IMR-90 (cell line): ENCODE measurements around the gene FGD3. TPM values are rescaled to one million over a fixed set of nuclear protein-coding genes. Genes with fewer than 3 reads are reported as not detected.

ENCODE experiments used
- ATAC-seq: fragments of 200-7000 bp; cut with Tn5 transposase; 2 replicates; pipeline ENCODE4 v1.9.1; 2020; ENCODE audit warnings: low read depth, mild to moderate bottlenecking, moderate library complexity
- BruUV-seq: library from RNA; stranded (reverse); fragments of 400-500 nt; replicated peaks from 2 replicates; lab custom pipeline; 2021; lab: Mats Ljungman, UMichigan
- CTCF ChIA-PET: fragments of 300-600 bp; formaldehyde crosslinking; extraction: SDS; loops from one replicate; lab custom pipeline; 2021; ENCODE audit warnings: antibody characterized with exemption; lab: Yijun Ruan, JAX
- POLR2A ChIA-PET: fragments of 300-600 bp; sonication (Branson Sonifier 250); formaldehyde crosslinking; loops from one replicate; lab custom pipeline; 2022; ENCODE audit warnings: antibody characterized with exemption; ENCODE audit not compliant: unreplicated experiment; lab: Charles Lee
- DNase-seq: peaks from one replicate; pipeline ENCODE4 v3.0.0; 2013
- H2AFZ ChIP-seq: replicated peaks from 2 replicates; pipeline ENCODE3; 2013; ENCODE audit warnings: low read length, mild to moderate bottlenecking; ENCODE audit not compliant: poor library complexity
- H2AK5ac ChIP-seq: 2 replicates; pipeline ENCODE4 v1.6.1; 2013; ENCODE audit warnings: low read depth, low read length, inconsistent platforms
- H2AK9ac ChIP-seq: replicated peaks from 2 replicates; pipeline ENCODE3; 2013; ENCODE audit warnings: mild to moderate bottlenecking, low read depth, low read length, moderate library complexity; ENCODE audit not compliant: poor library complexity
- H2BK120ac ChIP-seq: 2 replicates; pipeline ENCODE4 v1.6.1; 2013; ENCODE audit warnings: low read depth, low read length, inconsistent platforms
- H2BK15ac ChIP-seq: 3 replicates; pipeline ENCODE4 v1.6.1; 2013; ENCODE audit warnings: low read depth, low read length, inconsistent platforms
- H2BK20ac ChIP-seq: 2 replicates; pipeline ENCODE4 v1.6.1; 2013; ENCODE audit warnings: low read depth, mild to moderate bottlenecking, inconsistent platforms, low read length, moderate library complexity
- H2BK5ac ChIP-seq: 2 replicates; pipeline ENCODE4 v1.6.1; 2013; ENCODE audit warnings: mild to moderate bottlenecking, low read depth, low read length, inconsistent platforms; ENCODE audit not compliant: poor library complexity, severe bottlenecking
- H3K14ac ChIP-seq: replicated peaks from 2 replicates; pipeline ENCODE4 v1.6.1; 2013; ENCODE audit warnings: low read depth, low read length, inconsistent platforms
- H3K18ac ChIP-seq: 2 replicates; pipeline ENCODE4 v1.6.1; 2013; ENCODE audit warnings: low read depth, low read length, control low read depth
- H3K23ac ChIP-seq: 2 replicates; pipeline ENCODE4 v1.6.1; 2013; ENCODE audit warnings: low read depth, low read length, inconsistent platforms
- H3K27ac ChIP-seq: 2 replicates; pipeline ENCODE4 v1.5.1; 2013; ENCODE audit warnings: mild to moderate bottlenecking, control low read depth, low read length; ENCODE audit not compliant: insufficient read depth
- H3K27me3 ChIP-seq: 2 replicates; pipeline ENCODE4 v1.6.1; 2013; ENCODE audit warnings: low read length; ENCODE audit not compliant: control insufficient read depth, insufficient read depth
- H3K36me3 ChIP-seq: 2 replicates; pipeline ENCODE4 v1.6.1; 2013; ENCODE audit warnings: low read length, mixed read lengths; ENCODE audit not compliant: control insufficient read depth, insufficient read depth
- H3K4ac ChIP-seq: 2 replicates; pipeline ENCODE4 v1.6.1; 2013; ENCODE audit warnings: low read depth, low read length, inconsistent platforms
- H3K4me1 ChIP-seq: 2 replicates; pipeline ENCODE4 v1.6.1; 2013; ENCODE audit warnings: low read length, mixed read lengths; ENCODE audit not compliant: control insufficient read depth, insufficient read depth
- H3K4me2 ChIP-seq: 2 replicates; pipeline ENCODE4 v1.6.1; 2013; ENCODE audit warnings: low read depth, mild to moderate bottlenecking, control low read depth, low read length, moderate library complexity
- H3K4me3 ChIP-seq: 2 replicates; pipeline ENCODE4 v1.5.1; 2013; ENCODE audit warnings: low read depth, mild to moderate bottlenecking, control low read depth, low read length, moderate library complexity; ENCODE audit not compliant: insufficient read depth
- H3K56ac ChIP-seq: 2 replicates; pipeline ENCODE4 v1.6.1; 2013; ENCODE audit warnings: low read length, inconsistent platforms; ENCODE audit not compliant: insufficient read depth; ENCODE audit errors: extremely low read depth
- H3K79me1 ChIP-seq, 2 experiments: 2 replicates each; pipeline ENCODE4 v1.6.1; 2013; ENCODE audit warnings: low read length in 2 of 2, inconsistent platforms in 1 of 2, low read depth in 1 of 2
- H3K9ac ChIP-seq: 2 replicates; pipeline ENCODE4 v1.6.1; 2013; ENCODE audit warnings: low read depth, low read length, control low read depth
- H3K9me1 ChIP-seq: 2 replicates; pipeline ENCODE4 v1.6.1; 2013; ENCODE audit warnings: low read length, inconsistent platforms; ENCODE audit not compliant: insufficient read depth
- H3K9me3 ChIP-seq: 2 replicates; pipeline ENCODE4 v1.6.1; 2013; ENCODE audit warnings: low read length; ENCODE audit not compliant: control insufficient read depth, insufficient read depth
- H4K20me1 ChIP-seq: 2 replicates; pipeline ENCODE4 v1.6.1; 2013; ENCODE audit warnings: low read length, inconsistent platforms; ENCODE audit not compliant: insufficient read depth
- H4K5ac ChIP-seq: 2 replicates; pipeline ENCODE4 v1.6.1; 2013; ENCODE audit warnings: mild to moderate bottlenecking, low read depth, low read length, control low read depth
- H4K8ac ChIP-seq, 2 experiments: 2 replicates each; pipeline ENCODE4 v1.6.1; 2013; ENCODE audit warnings: low read depth in 2 of 2, low read length in 2 of 2, control low read depth in 1 of 2, inconsistent platforms in 1 of 2
- H4K91ac ChIP-seq: 2 replicates; pipeline ENCODE4 v1.6.1; 2013; ENCODE audit warnings: low read depth, low read length, inconsistent platforms; ENCODE audit not compliant: insufficient read depth
- BHLHE40 ChIP-seq: fragments of 150-350 bp; IDR thresholded peaks from 2 replicates; pipeline ENCODE4 v1.6.1; 2016; ENCODE audit warnings: mild to moderate bottlenecking, low read depth, low read length
- CEBPB ChIP-seq: IDR thresholded peaks from 2 replicates; pipeline ENCODE4 v1.6.1; 2012; ENCODE audit warnings: low read depth, low read length, improper control_type of control experiment
- CHD1 ChIP-seq: IDR thresholded peaks from 2 replicates; pipeline ENCODE4 v1.6.1; 2012; ENCODE audit warnings: low read depth, low read length, improper control_type of control experiment
- FOS ChIP-seq: fragments of 150-350 bp; IDR thresholded peaks from 2 replicates; pipeline ENCODE4 v1.6.1; 2016; ENCODE audit warnings: low read depth, low read length
- MAFK ChIP-seq: IDR thresholded peaks from 2 replicates; pipeline ENCODE4 v1.6.1; 2012; ENCODE audit warnings: low read depth, low read length, improper control_type of control experiment
- MAZ ChIP-seq: IDR thresholded peaks from 2 replicates; pipeline ENCODE4 v1.6.1; 2012; ENCODE audit warnings: low read depth, mild to moderate bottlenecking, low read length, improper control_type of control experiment, moderate library complexity, borderline replicate concordance
- MXI1 ChIP-seq: IDR thresholded peaks from 2 replicates; pipeline ENCODE4 v1.6.1; 2012; ENCODE audit warnings: low read depth, mild to moderate bottlenecking, low read length, moderate library complexity, borderline replicate concordance
- NFE2L2 ChIP-seq: fragments of 150-350 bp; IDR thresholded peaks from 2 replicates; pipeline ENCODE4 v1.6.1; 2016; ENCODE audit warnings: low read depth, mild to moderate bottlenecking, low read length
- POLR2A ChIP-seq: IDR thresholded peaks from 2 replicates; pipeline ENCODE4 v1.6.1; 2012; ENCODE audit warnings: mild to moderate bottlenecking, low read depth, low read length
- RAD21 ChIP-seq: IDR thresholded peaks from 2 replicates; pipeline ENCODE4 v1.6.1; 2012; ENCODE audit warnings: low read length, improper control_type of control experiment
- RCOR1 ChIP-seq: IDR thresholded peaks from 2 replicates; pipeline ENCODE4 v1.6.1; 2012; ENCODE audit warnings: mild to moderate bottlenecking, low read length, improper control_type of control experiment; ENCODE audit not compliant: insufficient replicate concordance
- RFX5 ChIP-seq: IDR thresholded peaks from 2 replicates; pipeline ENCODE4 v1.8.0; 2012; ENCODE audit warnings: low read depth, mild to moderate bottlenecking, low read length, moderate library complexity
- SMC3 ChIP-seq: fragments of 150-350 bp; IDR thresholded peaks from 2 replicates; pipeline ENCODE4 v1.6.1; 2016; ENCODE audit warnings: low read depth, mild to moderate bottlenecking, antibody characterized with exemption, low read length, moderate library complexity
- WGBS, 2 experiments: methylation state at CpG; one replicate each; pipeline versions ENCODE4 v1.1.5 to v1.1.7; 2013; ENCODE audit warnings: missing lambda C conversion rate in 2 of 2; ENCODE audit not compliant: insufficient read length in 1 of 2; ENCODE audit errors: extremely low coverage in 2 of 2; 5-methylcytosine and 5-hydroxymethylcytosine counted together
- dilution Hi-C: fragments of 300-500 bp; cut with HindIII; formaldehyde crosslinking; loops from one replicate; pipeline ENCODE4 v1.14.3; 2018; ENCODE audit warnings: low sequenced_read_pairs; ENCODE audit not compliant: unreplicated experiment
- in situ Hi-C: fragments of 300-500 bp; cut with MboI; formaldehyde crosslinking; loops from 3 replicates; pipeline ENCODE4 v1.14.3; 2019; ENCODE audit warnings: low sequenced_read_pairs, inconsistent platforms, mixed read lengths
- intact Hi-C: fragments of 100-400 bp; cut with micrococcal nuclease; formaldehyde crosslinking; loops from 2 replicates; pipeline ENCODE4 v1.10.0; 2022
- polyA plus RNA-seq, 3 experiments: library from polyadenylated mRNA; depleted of rRNA; stranded (reverse); fragments of >200 nt; gene quantifications; 2 replicates each; pipeline ENCODE4 v1.2.3, GENCODE V29; 2012; ENCODE audit warnings: low replicate concordance in 1 of 3
- total RNA-seq: library from RNA; depleted of rRNA; stranded (reverse); fragments of >200 nt; gene quantifications from 2 replicates; pipeline ENCODE4 v1.2.3, GENCODE V29; 2012
- TF ChIP-seq, protein P1 (sequence below): fragments of 150-350 bp; IDR thresholded peaks from 2 replicates; pipeline ENCODE4 v1.6.1; 2016; ENCODE audit warnings: low read depth, mild to moderate bottlenecking, low read length, moderate library complexity, borderline replicate concordance
- TF ChIP-seq, protein P2 (sequence below): conservative IDR thresholded peaks from 2 replicates; pipeline ENCODE4 v1.5.1; 2012; ENCODE audit warnings: mild to moderate bottlenecking, low read depth, low read length, improper control_type of control experiment
- TF ChIP-seq, protein P3 (sequence below): fragments of 150-350 bp; IDR thresholded peaks from 2 replicates; pipeline ENCODE4 v1.6.1; 2017; ENCODE audit warnings: mild to moderate bottlenecking, antibody characterized with exemption, low read length, low read depth

Gene FGD3
- total and polyA plus RNA-seq, 2 of the 4 experiments (the other 2 are of a cell fraction) = not detected

GRCh38 chr9:93077367-93077766 is 130.0 kb downstream of the FGD3 start:
- no CpG with 5 or more reads among the region's 1 CpG for WGBS, 2 experiments
- TF ChIP-seq RCOR1 = no peak
- no peak for TF ChIP-seq CEBPB
- TF ChIP-seq, protein P1, sequence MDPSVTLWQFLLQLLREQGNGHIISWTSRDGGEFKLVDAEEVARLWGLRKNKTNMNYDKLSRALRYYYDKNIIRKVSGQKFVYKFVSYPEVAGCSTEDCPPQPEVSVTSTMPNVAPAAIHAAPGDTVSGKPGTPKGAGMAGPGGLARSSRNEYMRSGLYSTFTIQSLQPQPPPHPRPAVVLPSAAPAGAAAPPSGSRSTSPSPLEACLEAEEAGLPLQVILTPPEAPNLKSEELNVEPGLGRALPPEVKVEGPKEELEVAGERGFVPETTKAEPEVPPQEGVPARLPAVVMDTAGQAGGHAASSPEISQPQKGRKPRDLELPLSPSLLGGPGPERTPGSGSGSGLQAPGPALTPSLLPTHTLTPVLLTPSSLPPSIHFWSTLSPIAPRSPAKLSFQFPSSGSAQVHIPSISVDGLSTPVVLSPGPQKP = no peak
- no peak for TF ChIP-seq MAFK
- TF ChIP-seq MXI1 = no peak
- no peak for TF ChIP-seq BHLHE40
- no peak for TF ChIP-seq FOS
- no peak for TF ChIP-seq RFX5
- no peak for TF ChIP-seq SMC3
- TF ChIP-seq RAD21 = no peak
- no peak for TF ChIP-seq NFE2L2
- TF ChIP-seq, protein P2, sequence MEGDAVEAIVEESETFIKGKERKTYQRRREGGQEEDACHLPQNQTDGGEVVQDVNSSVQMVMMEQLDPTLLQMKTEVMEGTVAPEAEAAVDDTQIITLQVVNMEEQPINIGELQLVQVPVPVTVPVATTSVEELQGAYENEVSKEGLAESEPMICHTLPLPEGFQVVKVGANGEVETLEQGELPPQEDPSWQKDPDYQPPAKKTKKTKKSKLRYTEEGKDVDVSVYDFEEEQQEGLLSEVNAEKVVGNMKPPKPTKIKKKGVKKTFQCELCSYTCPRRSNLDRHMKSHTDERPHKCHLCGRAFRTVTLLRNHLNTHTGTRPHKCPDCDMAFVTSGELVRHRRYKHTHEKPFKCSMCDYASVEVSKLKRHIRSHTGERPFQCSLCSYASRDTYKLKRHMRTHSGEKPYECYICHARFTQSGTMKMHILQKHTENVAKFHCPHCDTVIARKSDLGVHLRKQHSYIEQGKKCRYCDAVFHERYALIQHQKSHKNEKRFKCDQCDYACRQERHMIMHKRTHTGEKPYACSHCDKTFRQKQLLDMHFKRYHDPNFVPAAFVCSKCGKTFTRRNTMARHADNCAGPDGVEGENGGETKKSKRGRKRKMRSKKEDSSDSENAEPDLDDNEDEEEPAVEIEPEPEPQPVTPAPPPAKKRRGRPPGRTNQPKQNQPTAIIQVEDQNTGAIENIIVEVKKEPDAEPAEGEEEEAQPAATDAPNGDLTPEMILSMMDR = no peak
- TF ChIP-seq POLR2A = no peak
- TF ChIP-seq CHD1 = no peak
- no peak for TF ChIP-seq MAZ
- TF ChIP-seq, protein P3, sequence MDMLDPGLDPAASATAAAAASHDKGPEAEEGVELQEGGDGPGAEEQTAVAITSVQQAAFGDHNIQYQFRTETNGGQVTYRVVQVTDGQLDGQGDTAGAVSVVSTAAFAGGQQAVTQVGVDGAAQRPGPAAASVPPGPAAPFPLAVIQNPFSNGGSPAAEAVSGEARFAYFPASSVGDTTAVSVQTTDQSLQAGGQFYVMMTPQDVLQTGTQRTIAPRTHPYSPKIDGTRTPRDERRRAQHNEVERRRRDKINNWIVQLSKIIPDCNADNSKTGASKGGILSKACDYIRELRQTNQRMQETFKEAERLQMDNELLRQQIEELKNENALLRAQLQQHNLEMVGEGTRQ = no peak
- in situ Hi-C loops (no loop called here), dilution Hi-C loops (no loop called here), intact Hi-C loops (no loop called here)
- Histone ChIP-seq H3K9ac (no peak overlapping the region), H2BK5ac (no peak overlapping the region), H3K36me3 (no peaks in the 10 kb centered on the region), H3K4me1 (peaks cover 7% of the 10 kb centered on the region), H3K9me3 (no peaks in the 10 kb centered on the region), H3K4ac (no peak overlapping the region), H3K9me1 (no peaks in the 10 kb centered on the region; the same call in 1 of the 2 replicates), H3K56ac (no peak overlapping the region), H3K79me1 (no peaks in the 10 kb centered on the region), H3K27ac (no peak overlapping the region), H3K18ac (no peak overlapping the region), H2BK15ac (no peak overlapping the region), H2AFZ (no peak overlapping the region), H4K91ac (no peak overlapping the region), H4K5ac (no peak overlapping the region), H2BK120ac (no peak overlapping the region), H2AK5ac (no peak overlapping the region), H2AK9ac (no peak overlapping the region), H2BK20ac (no peak overlapping the region), H3K27me3 (no peaks in the 10 kb centered on the region; the same call in 1 of the 2 replicates), H4K20me1 (no peaks in the 10 kb centered on the region), H4K8ac (no peak overlapping the region), H3K23ac (no peak overlapping the region), H3K4me3 (no peak overlapping the region), H3K4me2 (no peak overlapping the region), H3K14ac (no peak overlapping the region)
- ATAC-seq (no peak), DNase-seq (no peak)
- no TSS peak for BruUV-seq
- ChIA-PET POLR2A (no interaction called here), CTCF (no interaction called here)
